Measurements from ENCODE around the gene PPP1R12B. TPM values are rescaled to one million over a fixed set of nuclear protein-coding genes. Genes with fewer than 3 reads are reported as not detected.

PPP1R12B gene
- total and polyA plus RNA-seq, 2 donors (not counting 3 experiments of a cell fraction or from before 2014, with no cell fraction given): 8.4 to 11.5 TPM

- Histone ChIP-seq H2AFZ (ENCODE audit: low read depth, low read length) (no peak overlapping the region), H3K79me2 (ENCODE audit: control insufficient read depth, insufficient read depth, low read length) (no peaks in the 10 kb centered on the region), H3K4me3 (replicated peaks in 1 of 3; ENCODE audit: insufficient read depth in 1 of 3, low read depth in 1 of 3, low read length in 3 of 3) (no peak overlapping the region), H3K9me3 (replicated peaks; ENCODE audit: control insufficient read depth, insufficient read depth, low read length) (no peaks in the 10 kb centered on the region), H3K27ac (ENCODE audit: insufficient read depth, low read depth, low read length) (peak overlapping the region; percentile 92), H3K4me2 (ENCODE audit: insufficient read depth, low read length) (no peak overlapping the region), H3K9ac (replicated peaks; ENCODE audit: extremely low read depth, insufficient read depth, low read length) (no peak overlapping the region), H4K20me1 (replicated peaks; ENCODE audit: control insufficient read depth, extremely low read depth, insufficient read depth, low read length) (no peaks in the 10 kb centered on the region), H3K36me3 (ENCODE audit: control insufficient read depth in 2 of 2, extremely low read depth in 1 of 2, insufficient read depth in 2 of 2, low read length in 2 of 2) (no peaks in the 10 kb centered on the region), H3K4me1 (ENCODE audit: control insufficient read depth, extremely low read depth, insufficient read depth, low read length) (peaks cover 51% of the 10 kb centered on the region), H3K9me1 (replicated peaks; ENCODE audit: control insufficient read depth, extremely low read depth, insufficient read depth, low read length) (no peaks in the 10 kb centered on the region), H3K27me3 (ENCODE audit: control insufficient read depth in 2 of 2, insufficient read depth in 2 of 2, low read length in 2 of 2) (no peaks in the 10 kb centered on the region)
- CTCF ChIA-PET: interaction anchor here (1.2 to 2.1 kb wide), 7 partner anchors 8 to 130 kb away, joined by 3 to 10 read pairs (median 4); no protein-coding TSS in a partner anchor
- intact Hi-C loops (cut with micrococcal nuclease) (no loop called here), dilution Hi-C loops (cut with MboI; ENCODE audit: extremely low pct_ligation_motif_present, low sequenced_read_pairs) (no loop called here)
- TF ChIP-seq POLR2A (IDR thresholded peaks at IDR 0.05; ENCODE audit: low read depth, low read length) (no peak), GATA2 (IDR thresholded peaks at IDR 0.05; ENCODE audit: insufficient read depth, insufficient read length, low read depth, low read length) (no peak), MYC (IDR thresholded peaks at IDR 0.05; ENCODE audit: low read depth, low read length) (no peak), POLR2AphosphoS5 (IDR thresholded peaks at IDR 0.05; ENCODE audit: insufficient read depth, low read depth, low read length) (no peak), JUN (IDR thresholded peaks at IDR 0.05; ENCODE audit: borderline replicate concordance, insufficient read depth, insufficient read length, low read depth) (no peak), MAX (IDR thresholded peaks at IDR 0.05; ENCODE audit: insufficient read depth, insufficient read length) (no peak), CTCF (IDR thresholded peaks at IDR 0.05; ENCODE audit: extremely low read depth in 1 of 2, insufficient read depth in 1 of 2, low read depth in 1 of 2, low read length in 2 of 2) (no peak), FOS (IDR thresholded peaks at IDR 0.05; ENCODE audit: borderline replicate concordance, insufficient read depth, low read length) (no peak), EZH2 (IDR thresholded peaks at IDR 0.05; ENCODE audit: borderline replicate concordance, low read depth, low read length, severe bottlenecking) (no peak)
- DNase-seq (ENCODE audit: low read depth, low spot score) (no peak), FAIRE-seq (peak; percentile 44)
- BruUV-seq (replicated peaks): no TSS peak
- POLR2A ChIA-PET: no interaction called here
Measured at GRCh38 chr1:202590126-202590525, 241.6 kb downstream of the PPP1R12B start.
